ENCODE measurements around the gene DUSP16. TPM values are rescaled to one million over a fixed set of nuclear protein-coding genes. Genes with fewer than 3 reads are reported as not detected.

The DUSP16 gene
- total RNA-seq, 4 donors from 2014 or later, result 16.1 to 47.0 (median 40.0) TPM

DNA sequence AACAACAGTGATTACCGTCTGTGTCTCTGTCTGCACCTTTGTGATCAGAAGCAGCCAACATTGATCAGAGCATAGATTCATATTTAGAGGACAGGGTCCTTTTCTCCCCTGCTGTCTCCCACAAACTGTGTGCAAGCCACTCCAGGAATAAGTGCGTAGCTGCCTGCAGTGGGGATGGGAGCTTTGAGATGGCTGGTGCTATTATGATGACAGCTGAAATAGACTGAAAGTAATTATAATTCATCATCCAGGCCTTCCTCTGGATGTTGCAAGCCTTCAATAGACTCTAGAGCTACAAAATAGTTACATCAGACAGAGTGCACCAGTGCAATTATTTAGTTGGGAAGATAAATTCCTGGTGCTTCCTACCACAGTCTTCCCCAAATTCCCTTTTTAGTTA is 137.7 kb downstream of the DUSP16 start:
- Histone ChIP-seq H3K36me3 (no peaks in the 10 kb centered on the region), H3K27me3 (no peaks in the 10 kb centered on the region), H3K9me3 (peaks cover 9 to 17% of the 10 kb centered on the region in 2 donors), H3K4me1 (no peaks in the 10 kb centered on the region), H3K27ac (no peak overlapping the region), H3K4me3 (no peak overlapping the region)
- no peak for DNase-seq
- intact Hi-C loops (cut with DNase I; ENCODE audit: low total_unique reads), result no loop called here
- 74 to 100% methylated on average over 1 to 2 of the region's 2 CpGs for WGBS, 2 donors (ENCODE audit: low coverage in 1 of 2)
- in situ Hi-C loops (cut with MboI; ENCODE audit: low pct_ligation_motif_present in 1 of 4, low pct_unique_long_range_greater_than_20kb in 1 of 4, low sequenced_read_pairs in 3 of 4), result no loop called here
- TF ChIP-seq, protein P1, sequence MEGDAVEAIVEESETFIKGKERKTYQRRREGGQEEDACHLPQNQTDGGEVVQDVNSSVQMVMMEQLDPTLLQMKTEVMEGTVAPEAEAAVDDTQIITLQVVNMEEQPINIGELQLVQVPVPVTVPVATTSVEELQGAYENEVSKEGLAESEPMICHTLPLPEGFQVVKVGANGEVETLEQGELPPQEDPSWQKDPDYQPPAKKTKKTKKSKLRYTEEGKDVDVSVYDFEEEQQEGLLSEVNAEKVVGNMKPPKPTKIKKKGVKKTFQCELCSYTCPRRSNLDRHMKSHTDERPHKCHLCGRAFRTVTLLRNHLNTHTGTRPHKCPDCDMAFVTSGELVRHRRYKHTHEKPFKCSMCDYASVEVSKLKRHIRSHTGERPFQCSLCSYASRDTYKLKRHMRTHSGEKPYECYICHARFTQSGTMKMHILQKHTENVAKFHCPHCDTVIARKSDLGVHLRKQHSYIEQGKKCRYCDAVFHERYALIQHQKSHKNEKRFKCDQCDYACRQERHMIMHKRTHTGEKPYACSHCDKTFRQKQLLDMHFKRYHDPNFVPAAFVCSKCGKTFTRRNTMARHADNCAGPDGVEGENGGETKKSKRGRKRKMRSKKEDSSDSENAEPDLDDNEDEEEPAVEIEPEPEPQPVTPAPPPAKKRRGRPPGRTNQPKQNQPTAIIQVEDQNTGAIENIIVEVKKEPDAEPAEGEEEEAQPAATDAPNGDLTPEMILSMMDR (IDR thresholded peaks at IDR 0.05), result no peak
- TF ChIP-seq EP300 (IDR thresholded peaks at IDR 0.05; ENCODE audit: low read depth), result no peak
- TF ChIP-seq POLR2A (IDR thresholded peaks at IDR 0.05), result no peak
- no peak for TF ChIP-seq POLR2AphosphoS5 (IDR thresholded peaks at IDR 0.05)

Other genes starting within 250 kb of the DUSP16 start
- gene MANSC1, start 212.6 kb downstream of the DUSP16 start, total RNA-seq, result 10 to 100 TPM in 3 of 4 donors, 1 to 10 TPM in 1; 6.6 to 25.3 (median 19.4) TPM
- 10 to 100 TPM in 3 of 4 donors, 1 to 10 TPM in 1; 8.5 to 52.7 (median 21.3) TPM for gene BORCS5, start 205.8 kb downstream of the DUSP16 start, total RNA-seq
- gene CREBL2, start 49.0 kb upstream of the DUSP16 start, total RNA-seq, result 10 to 100 TPM; 11.2 to 42.7 (median 26.4) TPM
- not detected for gene GPR19, start 133.3 kb upstream of the DUSP16 start, total RNA-seq
- gene CDKN1B, start 154.5 kb upstream of the DUSP16 start, total RNA-seq, result 10 to 100 TPM; 14.1 to 58.3 (median 54.1) TPM
- gene APOLD1, start 222.8 kb upstream of the DUSP16 start, total RNA-seq, result 10 to 100 TPM in 2 of 4 donors, 1 to 10 TPM in 2; 3.0 to 11.3 (median 7.7) TPM

Data from transverse colon (tissue), 4 donors.